Measurements from ENCODE around the gene TMEM108. TPM values are rescaled to one million over a fixed set of nuclear protein-coding genes. Genes with fewer than 3 reads are reported as not detected.

The TMEM108 gene
- total RNA-seq, 1 experiment from 2014 or later, result 9.4 TPM

- peak; percentile 53 for DNase-seq (ENCODE audit: low read depth)
Measured at GRCh38 chr3:133277813-133278212, 239.6 kb downstream of the TMEM108 start.

DNA sequence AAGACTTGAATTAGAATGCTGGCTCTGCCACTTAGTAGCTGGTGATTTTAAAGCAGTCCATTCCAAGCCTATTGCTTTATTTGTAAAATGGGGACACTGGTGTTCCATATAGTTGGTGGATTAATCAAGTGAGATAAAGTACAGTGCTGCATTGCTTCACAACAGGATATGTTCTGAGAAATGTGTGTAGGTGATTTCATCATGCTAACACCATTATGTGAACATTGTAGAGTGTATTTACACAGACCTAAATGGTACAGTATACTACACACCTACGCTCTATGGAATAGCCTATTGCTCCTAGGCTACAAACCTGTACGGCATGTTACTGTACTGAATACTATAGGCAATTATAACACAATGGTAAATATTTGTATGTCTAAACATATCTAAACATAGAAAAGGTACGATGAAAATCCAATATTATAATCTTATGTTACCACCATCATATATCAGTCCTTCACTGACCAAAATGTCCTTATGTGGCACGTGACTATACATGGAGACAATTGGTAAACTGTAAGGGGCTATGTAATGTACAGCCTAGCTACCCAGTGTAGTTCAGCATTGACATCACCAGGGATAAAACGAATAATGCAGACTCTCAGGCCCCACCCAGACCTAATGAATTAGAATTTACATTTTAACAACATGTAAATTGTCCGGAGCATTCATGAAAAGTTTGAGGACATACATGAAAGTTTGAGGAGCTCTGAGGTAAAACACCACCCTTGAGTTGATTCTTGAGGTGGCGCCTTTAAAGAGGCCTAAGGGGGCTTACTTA lies 240.3 kb downstream of the TMEM108 start:
- DNase-seq (ENCODE audit: low read depth), result no peak

- no peak for DNase-seq (ENCODE audit: low read depth)
Measured at GRCh38 chr3:133280586-133280985, 242.4 kb downstream of the TMEM108 start.

DNA sequence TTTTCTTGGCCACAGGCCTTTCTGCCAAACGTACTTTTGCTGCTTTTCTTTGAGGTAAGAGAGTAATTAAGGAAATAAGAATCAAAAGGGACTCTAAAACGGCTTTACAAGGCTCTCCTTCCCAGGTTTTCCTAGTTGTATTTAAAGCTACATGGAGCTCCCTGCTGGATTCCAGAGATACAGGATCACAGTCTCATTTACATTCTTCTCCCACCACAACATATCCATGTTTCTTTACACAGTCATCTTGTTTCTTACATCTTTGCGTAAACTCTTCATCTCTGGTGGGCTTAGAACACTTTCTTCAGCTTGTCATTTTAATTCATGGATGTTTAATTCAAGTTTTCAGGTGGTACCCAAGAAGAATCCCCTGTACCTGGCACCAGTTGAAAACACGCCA lies 244.0 kb downstream of the TMEM108 start:
- no peak for DNase-seq (ENCODE audit: low read depth)

- no peak for DNase-seq (ENCODE audit: low read depth)
Measured at GRCh38 chr3:133283958-133284807, 246.0 kb downstream of the TMEM108 start.

DNA sequence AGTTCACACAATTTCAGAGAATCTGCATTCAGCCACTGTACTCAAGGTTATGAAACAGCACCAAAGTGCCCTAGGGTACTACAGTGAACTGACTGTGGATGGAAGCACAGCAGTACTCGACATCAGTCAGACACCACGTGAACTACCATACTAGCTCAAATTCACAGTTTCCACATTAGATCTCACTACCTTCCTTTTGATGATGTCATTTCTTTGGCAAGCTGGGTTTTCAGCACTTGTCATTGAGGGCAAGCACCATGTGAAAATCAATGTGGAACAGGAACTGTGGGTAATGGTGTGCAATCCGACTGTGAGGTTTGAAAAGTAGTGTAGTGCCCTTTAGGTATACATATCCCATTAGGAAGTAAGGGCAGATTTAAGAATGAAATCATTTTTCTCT lies 251.1 kb downstream of the TMEM108 start:
- no peak for DNase-seq (ENCODE audit: low read depth)

GRCh38 chr3:133292296-133292695 lies 254.1 kb downstream of the TMEM108 start:
- DNase-seq (ENCODE audit: low read depth), result no peak

- peak; percentile 47 for DNase-seq (ENCODE audit: low read depth)
Measured at GRCh38 chr3:133293397-133294110, 255.4 kb downstream of the TMEM108 start.

- DNase-seq (ENCODE audit: low read depth), result peak; percentile 36
Measured at GRCh38 chr3:133294253-133294652, 256.1 kb downstream of the TMEM108 start.

DNA sequence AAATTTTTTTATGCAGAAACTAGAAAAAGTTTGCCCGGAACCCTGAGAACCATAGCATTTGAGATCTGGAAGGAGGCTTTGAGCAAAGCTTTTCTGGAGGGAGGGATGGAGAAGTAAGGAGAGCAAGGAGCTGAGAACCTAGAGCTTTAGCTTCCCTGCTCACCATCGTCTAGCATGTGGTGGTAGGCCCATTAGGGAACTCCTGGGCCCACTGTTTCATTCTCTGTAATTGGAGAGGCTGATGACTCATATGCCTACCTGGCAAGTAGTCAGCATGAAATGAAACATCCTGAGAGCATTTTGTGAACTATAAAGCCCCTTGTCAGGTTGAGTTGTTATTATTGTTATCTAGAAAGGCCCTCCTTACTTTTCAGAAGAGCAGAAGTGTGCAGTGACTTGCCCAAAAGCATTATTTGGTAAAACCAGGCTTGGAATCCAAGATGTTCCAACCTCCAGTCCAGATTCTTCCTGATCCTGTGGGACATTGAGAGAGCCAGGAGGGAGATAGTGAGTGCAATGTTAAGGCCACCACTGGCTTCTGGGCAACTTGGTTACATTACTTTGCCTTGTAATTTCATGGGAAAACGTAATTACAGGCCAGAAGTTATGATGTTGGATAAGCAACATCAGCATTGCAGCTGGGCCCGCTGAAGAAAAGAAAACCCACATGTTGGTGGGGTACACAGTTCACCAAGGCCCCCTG lies 257.2 kb downstream of the TMEM108 start:
- DNase-seq (ENCODE audit: low read depth), result peak; percentile 58

DNA sequence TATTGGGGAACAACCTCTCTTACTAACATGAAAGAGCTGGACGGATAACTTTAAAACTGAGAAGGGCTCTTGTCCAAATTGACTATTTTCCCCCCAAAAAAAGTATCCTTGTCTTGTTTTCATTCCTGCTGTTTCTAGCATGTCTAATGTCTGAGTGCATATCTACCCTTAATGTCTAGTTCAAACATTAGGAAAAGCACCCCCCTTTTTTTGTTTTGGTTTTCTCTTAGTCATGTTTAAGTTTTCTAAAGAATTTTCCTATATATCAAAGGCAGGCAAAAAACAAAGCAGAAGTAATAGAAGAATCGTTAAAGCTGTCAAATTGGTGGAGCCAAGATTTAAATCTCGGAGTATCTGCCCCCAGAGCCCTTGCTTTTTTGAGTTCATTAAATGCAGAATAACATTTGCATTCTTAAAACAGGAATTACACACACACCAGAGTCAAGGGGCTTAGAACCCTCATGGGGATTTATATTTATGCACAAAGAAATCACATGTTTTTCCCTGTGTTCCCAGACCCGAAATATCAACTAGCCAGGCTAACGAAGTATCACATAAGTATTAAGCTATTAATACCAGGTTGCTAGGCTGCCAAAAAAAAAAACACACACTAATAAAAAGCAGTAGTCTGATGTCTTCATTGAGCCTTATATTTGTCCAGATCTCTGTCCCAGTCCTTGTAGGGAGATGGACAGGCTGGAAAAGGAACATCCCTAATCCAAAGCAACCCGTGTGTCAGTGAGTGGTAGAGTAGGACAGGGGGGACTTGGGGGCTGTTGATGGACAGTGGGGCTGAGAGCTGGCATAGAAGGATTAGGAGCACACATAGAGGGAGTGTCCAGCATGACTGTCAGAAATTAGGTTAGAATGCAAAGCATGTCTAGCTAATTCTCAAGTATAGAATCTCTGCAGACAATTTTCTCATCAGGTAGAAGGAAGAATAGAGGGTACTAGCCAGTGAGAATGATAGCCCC lies 258.0 kb downstream of the TMEM108 start:
- DNase-seq (ENCODE audit: low read depth), result no peak

DNA sequence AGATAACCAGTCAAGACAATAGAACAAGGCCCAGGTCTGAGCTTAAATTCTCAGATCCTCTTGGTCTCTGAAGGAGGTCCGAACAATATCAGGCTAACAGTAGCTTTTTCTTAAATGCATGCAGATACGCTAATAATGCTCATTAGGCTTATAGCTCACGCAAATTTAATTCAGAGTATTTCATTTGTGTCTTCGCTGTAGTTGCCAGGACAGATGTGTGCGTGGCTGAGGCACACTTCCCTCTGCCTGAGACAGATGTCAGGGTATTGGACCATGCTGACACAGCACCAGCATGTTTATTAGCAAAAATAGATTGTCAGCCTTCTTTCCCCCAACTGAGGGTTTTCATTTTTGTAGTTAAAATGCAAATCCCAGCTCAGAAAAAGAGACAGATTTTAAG lies 258.8 kb downstream of the TMEM108 start:
- no peak for DNase-seq (ENCODE audit: low read depth)

DNA sequence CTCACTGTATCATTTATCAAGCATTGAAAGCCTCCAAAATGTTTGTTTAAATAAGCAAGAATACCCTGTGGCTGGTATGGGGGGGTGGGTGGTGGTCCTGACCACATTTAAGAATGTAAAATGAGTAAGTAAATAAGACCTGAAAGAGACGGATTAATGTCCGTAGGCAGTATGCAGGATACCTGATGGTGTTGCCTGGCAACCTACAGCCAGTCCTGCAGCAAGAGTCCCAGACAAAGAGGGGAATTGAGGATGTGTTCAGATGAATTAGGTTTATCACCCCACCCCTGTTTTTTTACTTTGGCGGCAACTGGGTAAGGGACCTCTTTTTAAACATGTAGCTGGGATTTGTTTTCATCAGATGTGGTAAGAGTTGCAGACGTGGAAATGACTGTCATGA lies 261.9 kb downstream of the TMEM108 start:
- no peak for DNase-seq (ENCODE audit: low read depth)

GRCh38 chr3:133301194-133301593 lies 263.0 kb downstream of the TMEM108 start:
- DNase-seq (ENCODE audit: low read depth), result peak; percentile 79

DNA sequence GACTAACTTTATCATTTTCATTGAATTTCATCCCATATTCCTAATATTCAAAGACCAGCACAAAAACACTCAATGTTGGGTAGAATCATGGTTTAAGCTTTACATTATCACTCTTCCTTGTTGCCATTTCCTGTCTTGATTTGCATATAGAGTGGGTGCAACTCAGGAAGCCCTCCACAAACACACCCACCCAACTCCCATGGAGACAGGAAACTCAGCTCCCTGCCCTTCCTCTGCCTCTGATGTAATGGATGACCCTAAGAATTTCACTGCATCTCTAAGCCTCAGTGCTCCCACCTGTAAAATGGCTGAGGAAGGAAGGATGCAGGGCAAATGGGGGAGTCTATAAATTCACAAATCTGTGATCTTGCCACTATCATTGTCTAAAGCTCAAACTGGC lies 263.5 kb downstream of the TMEM108 start:
- DNase-seq (ENCODE audit: low read depth), result no peak

GRCh38 chr3:133303430-133303829 lies 265.2 kb downstream of the TMEM108 start:
- DNase-seq (ENCODE audit: low read depth), result no peak

- no peak for DNase-seq (ENCODE audit: low read depth)
Measured at GRCh38 chr3:133317866-133318265, 279.7 kb downstream of the TMEM108 start.

DNA sequence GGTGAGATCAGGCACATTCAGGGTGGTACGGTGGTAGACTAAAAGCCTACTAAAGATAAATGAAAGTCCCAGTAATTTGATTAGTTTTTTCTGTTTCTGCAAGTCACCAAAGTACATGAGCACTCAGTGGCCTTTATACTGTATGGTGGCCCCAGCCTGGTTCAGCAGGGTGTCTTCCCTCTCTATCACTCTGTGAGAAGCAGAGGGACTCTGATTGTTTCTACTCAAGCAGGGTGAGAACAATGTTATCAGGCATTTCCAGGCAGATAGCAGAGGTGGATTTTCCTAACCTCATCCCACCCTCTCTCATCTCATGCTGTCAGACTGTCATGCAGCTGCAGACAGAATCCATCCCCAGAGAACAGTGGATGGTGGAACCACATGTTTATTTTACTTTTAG lies 290.2 kb downstream of the TMEM108 start:
- DNase-seq (ENCODE audit: low read depth), result no peak

- DNase-seq (ENCODE audit: low read depth), result no peak
Measured at GRCh38 chr3:133329626-133330025, 291.4 kb downstream of the TMEM108 start.

GRCh38 chr3:133330065-133330464 lies 291.9 kb downstream of the TMEM108 start:
- DNase-seq (ENCODE audit: low read depth), result peak; percentile 65

All from LHCN-M2 (cell line).